ENCODE measurements around the gene MRPL50.

MRPL50 gene

DNA sequence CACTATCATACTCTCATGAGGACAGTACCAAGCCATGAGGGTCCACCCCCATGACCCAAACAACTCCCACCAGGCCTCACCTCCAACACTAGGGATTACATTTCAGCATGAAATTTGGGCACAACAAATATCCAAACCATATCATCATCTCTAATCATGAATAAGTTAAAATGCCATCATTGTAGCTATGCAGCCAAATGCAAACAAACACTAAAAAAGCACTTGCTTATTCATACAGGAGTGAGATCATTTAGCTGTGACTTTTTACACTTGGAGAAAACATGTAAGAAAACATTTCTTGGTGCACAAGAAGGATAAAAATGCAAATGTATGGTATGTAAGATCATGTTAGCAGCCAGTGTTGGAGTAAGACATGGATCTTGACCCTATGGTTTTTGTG lies 37.8 kb downstream of the MRPL50 start:
- TF ChIP-seq, protein P1, sequence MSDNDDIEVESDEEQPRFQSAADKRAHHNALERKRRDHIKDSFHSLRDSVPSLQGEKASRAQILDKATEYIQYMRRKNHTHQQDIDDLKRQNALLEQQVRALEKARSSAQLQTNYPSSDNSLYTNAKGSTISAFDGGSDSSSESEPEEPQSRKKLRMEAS (IDR thresholded peaks at IDR 0.05): no peak
- no peak for TF ChIP-seq TAF1 (IDR thresholded peaks at IDR 0.05; ENCODE audit: low read depth)
- no peak for TF ChIP-seq RAD21 (IDR thresholded peaks at IDR 0.05; ENCODE audit: low read depth)
- no peak for TF ChIP-seq CREB1 (IDR thresholded peaks at IDR 0.05; ENCODE audit: low read depth)
- TF ChIP-seq EGR1 (IDR thresholded peaks at IDR 0.05): no peak
- TF ChIP-seq TEAD4 (IDR thresholded peaks at IDR 0.05): no peak
- TF ChIP-seq, protein P2, sequence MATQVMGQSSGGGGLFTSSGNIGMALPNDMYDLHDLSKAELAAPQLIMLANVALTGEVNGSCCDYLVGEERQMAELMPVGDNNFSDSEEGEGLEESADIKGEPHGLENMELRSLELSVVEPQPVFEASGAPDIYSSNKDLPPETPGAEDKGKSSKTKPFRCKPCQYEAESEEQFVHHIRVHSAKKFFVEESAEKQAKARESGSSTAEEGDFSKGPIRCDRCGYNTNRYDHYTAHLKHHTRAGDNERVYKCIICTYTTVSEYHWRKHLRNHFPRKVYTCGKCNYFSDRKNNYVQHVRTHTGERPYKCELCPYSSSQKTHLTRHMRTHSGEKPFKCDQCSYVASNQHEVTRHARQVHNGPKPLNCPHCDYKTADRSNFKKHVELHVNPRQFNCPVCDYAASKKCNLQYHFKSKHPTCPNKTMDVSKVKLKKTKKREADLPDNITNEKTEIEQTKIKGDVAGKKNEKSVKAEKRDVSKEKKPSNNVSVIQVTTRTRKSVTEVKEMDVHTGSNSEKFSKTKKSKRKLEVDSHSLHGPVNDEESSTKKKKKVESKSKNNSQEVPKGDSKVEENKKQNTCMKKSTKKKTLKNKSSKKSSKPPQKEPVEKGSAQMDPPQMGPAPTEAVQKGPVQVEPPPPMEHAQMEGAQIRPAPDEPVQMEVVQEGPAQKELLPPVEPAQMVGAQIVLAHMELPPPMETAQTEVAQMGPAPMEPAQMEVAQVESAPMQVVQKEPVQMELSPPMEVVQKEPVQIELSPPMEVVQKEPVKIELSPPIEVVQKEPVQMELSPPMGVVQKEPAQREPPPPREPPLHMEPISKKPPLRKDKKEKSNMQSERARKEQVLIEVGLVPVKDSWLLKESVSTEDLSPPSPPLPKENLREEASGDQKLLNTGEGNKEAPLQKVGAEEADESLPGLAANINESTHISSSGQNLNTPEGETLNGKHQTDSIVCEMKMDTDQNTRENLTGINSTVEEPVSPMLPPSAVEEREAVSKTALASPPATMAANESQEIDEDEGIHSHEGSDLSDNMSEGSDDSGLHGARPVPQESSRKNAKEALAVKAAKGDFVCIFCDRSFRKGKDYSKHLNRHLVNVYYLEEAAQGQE (IDR thresholded peaks at IDR 0.05; ENCODE audit: low read depth): no peak
- no peak for TF ChIP-seq FOXM1 (IDR thresholded peaks at IDR 0.05; ENCODE audit: borderline replicate concordance, low read depth)
- TF ChIP-seq EP300 (IDR thresholded peaks at IDR 0.05; ENCODE audit: borderline replicate concordance): no peak
- no peak for TF ChIP-seq YY1 (IDR thresholded peaks at IDR 0.05; ENCODE audit: low read depth)

DNA sequence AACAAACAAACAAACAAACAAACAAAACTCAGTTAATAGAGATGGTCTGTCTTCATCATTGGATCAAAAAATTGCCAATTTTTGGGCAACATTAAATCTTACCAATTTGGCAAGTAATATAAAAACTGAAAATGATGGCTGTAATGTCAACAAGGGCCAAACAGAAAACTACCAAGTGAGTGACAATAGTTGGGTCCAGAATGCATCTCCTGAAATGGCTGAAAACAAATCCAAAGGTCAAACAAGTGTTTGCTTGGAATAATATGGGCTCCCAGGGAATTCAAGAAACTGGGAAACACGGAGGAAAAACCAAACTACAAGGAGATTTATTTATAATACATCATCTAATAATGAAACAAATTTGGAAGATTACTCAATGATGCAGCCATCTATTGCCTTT lies 38.7 kb downstream of the MRPL50 start:
- TF ChIP-seq YY1 (IDR thresholded peaks at IDR 0.05; ENCODE audit: low read depth) (no peak), TCF12 (IDR thresholded peaks at IDR 0.05; ENCODE audit: low read depth) (no peak), RAD21 (IDR thresholded peaks at IDR 0.05; ENCODE audit: low read depth) (no peak), FOXM1 (IDR thresholded peaks at IDR 0.05; ENCODE audit: borderline replicate concordance, low read depth) (no peak), ZBTB7A (IDR thresholded peaks at IDR 0.05; ENCODE audit: low read depth) (no peak), EGR1 (IDR thresholded peaks at IDR 0.05) (no peak), CREB1 (IDR thresholded peaks at IDR 0.05; ENCODE audit: low read depth) (no peak), CEBPB (IDR thresholded peaks at IDR 0.05) (no peak), TAF1 (IDR thresholded peaks at IDR 0.05; ENCODE audit: low read depth) (no peak), NFIC (IDR thresholded peaks at IDR 0.05) (no peak), TEAD4 (IDR thresholded peaks at IDR 0.05) (no peak), EP300 (IDR thresholded peaks at IDR 0.05; ENCODE audit: borderline replicate concordance) (no peak)
- TF ChIP-seq, protein P1 (IDR thresholded peaks at IDR 0.05): no peak
- TF ChIP-seq, protein P3, sequence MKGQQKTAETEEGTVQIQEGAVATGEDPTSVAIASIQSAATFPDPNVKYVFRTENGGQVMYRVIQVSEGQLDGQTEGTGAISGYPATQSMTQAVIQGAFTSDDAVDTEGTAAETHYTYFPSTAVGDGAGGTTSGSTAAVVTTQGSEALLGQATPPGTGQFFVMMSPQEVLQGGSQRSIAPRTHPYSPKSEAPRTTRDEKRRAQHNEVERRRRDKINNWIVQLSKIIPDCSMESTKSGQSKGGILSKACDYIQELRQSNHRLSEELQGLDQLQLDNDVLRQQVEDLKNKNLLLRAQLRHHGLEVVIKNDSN (IDR thresholded peaks at IDR 0.05): no peak
- TF ChIP-seq, protein P2 (IDR thresholded peaks at IDR 0.05; ENCODE audit: low read depth): no peak

DNA sequence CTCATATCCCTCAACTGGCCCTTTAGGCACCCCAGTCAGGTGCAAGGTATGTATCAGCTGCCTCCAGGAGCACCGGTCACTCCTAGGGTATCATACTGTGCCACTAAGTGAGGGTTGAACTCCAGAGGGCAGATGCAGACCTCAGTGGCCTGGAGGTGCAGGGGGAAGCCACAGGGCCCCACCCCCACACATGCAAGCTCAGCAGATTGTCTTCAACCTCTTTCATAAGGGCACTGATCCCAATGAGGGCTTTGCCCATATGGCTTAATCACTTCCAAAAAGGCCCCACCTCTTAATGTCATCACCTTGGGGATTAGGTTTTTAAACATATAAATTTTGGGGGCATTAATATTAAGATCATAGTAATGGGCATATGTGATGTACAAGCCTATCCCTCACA lies 41.8 kb downstream of the MRPL50 start:
- TF ChIP-seq CEBPB (IDR thresholded peaks at IDR 0.05) (no peak), RAD21 (IDR thresholded peaks at IDR 0.05; ENCODE audit: low read depth) (no peak), EGR1 (IDR thresholded peaks at IDR 0.05) (no peak), YY1 (IDR thresholded peaks at IDR 0.05; ENCODE audit: low read depth) (no peak)
- TF ChIP-seq, protein P1 (IDR thresholded peaks at IDR 0.05): no peak
- TF ChIP-seq, protein P2 (IDR thresholded peaks at IDR 0.05; ENCODE audit: low read depth): no peak

DNA sequence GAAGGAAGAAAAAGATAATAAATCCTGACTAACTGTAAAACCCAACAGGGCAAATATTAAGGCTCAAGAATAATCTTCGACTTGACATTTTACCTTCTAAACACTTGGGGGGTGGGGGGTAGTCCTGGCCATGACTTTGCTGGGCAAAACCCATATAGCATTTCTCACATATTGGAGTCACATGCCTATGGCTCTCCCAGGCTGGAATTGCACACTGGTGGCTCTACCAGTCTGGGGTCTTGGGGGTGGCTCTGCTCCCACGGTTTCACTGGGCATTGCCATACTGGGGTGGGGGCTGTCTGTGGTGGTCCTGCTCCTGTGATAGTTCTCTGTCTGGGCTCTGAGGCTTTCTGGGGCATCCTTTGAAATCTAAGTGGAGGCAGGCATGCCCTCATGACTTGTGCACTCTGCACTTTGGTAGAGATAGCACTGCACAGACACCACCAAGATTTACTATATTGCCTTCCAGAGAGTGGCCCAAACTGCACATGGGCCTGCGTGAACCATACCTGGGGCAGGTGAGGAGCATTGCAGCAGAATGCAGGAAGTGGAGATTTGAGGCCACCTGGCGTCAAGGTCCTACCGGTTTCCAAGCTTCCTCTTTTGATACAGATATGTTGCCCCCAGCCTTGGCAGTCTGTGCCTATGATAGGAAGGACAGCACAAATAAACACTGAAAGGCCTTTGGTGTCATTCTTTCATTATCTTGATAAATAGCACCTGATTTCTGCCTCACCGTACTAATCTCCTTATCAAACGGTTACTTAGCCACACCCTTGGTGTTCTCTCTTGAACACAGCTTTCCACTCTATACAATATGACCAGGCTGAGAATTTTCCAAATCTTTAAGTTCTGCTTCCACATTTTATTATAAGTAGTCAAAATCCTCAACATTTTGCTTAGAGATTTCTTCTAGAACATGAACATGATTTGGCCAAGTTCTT lies 43.4 kb downstream of the MRPL50 start:
- TF ChIP-seq FOXM1 (IDR thresholded peaks at IDR 0.05; ENCODE audit: borderline replicate concordance, low read depth): no peak
- TF ChIP-seq, protein P3 (IDR thresholded peaks at IDR 0.05): no peak
